Measurements from ENCODE around the gene RASGRP2.

RASGRP2 gene

GRCh38 chr11:64755681-64756361 is 11.9 kb upstream of the RASGRP2 start:
- no peak for DNase-seq

GRCh38 chr11:64754919-64755662 is 11.1 kb upstream of the RASGRP2 start:
- DNase-seq = no peak

- DNase-seq = no peak
Observed at GRCh38 chr11:64754124-64754918, 10.4 kb upstream of the RASGRP2 start.

GRCh38 chr11:64753380-64754123 is 9.6 kb upstream of the RASGRP2 start:
- no peak for DNase-seq

GRCh38 chr11:64753019-64753379 is 9.1 kb upstream of the RASGRP2 start:
- DNase-seq = no peak

- peak in 1 of 2 experiments; percentile 73 for DNase-seq
Observed at GRCh38 chr11:64752175-64752970, 8.4 kb upstream of the RASGRP2 start.

GRCh38 chr11:64751580-64751979 is 7.6 kb upstream of the RASGRP2 start:
- DNase-seq = no peak

GRCh38 chr11:64751136-64751535 is 7.2 kb upstream of the RASGRP2 start:
- no peak for DNase-seq

GRCh38 chr11:64750361-64751054 is 6.6 kb upstream of the RASGRP2 start:
- DNase-seq = no peak

- DNase-seq = no peak
Observed at GRCh38 chr11:64747961-64748665, 4.2 kb upstream of the RASGRP2 start.

GRCh38 chr11:64746486-64746885 is 2.5 kb upstream of the RASGRP2 start:
- DNase-seq = no peak

- DNase-seq = peak in 1 of 2 experiments; percentile 52
Observed at GRCh38 chr11:64745521-64746328, 1.8 kb upstream of the RASGRP2 start.

GRCh38 chr11:64745189-64745520 is 1.2 kb upstream of the RASGRP2 start:
- peak in 1 of 2 experiments; percentile 35 for DNase-seq

- no peak for DNase-seq
Observed at GRCh38 chr11:64744544-64745188, 724 bp upstream of the RASGRP2 start.

- no peak for DNase-seq
Observed at GRCh38 chr11:64742889-64743590, 902 bp downstream of the RASGRP2 start.

- peak; percentile 24 to 38 for DNase-seq
Observed at GRCh38 chr11:64742087-64742888, 1.7 kb downstream of the RASGRP2 start.

GRCh38 chr11:64741375-64742086 is 2.4 kb downstream of the RASGRP2 start:
- DNase-seq = no peak

All from NCI-H524 (cell line).